GM13977 (cell line): ENCODE measurements around the gene PALLD.

Source experiments
- DNase-seq: peaks from one replicate; pipeline ENCODE4 v3.0.0; 2012; ENCODE audit warnings: low spot score
- in situ Hi-C: fragments of 300-500 bp; cut with MboI; formaldehyde crosslinking; loops from one replicate; pipeline ENCODE4 v1.12.0; 2022; ENCODE audit warnings: low sequenced_read_pairs, low pct_unique_long_range_greater_than_20kb, mixed read lengths, inconsistent platforms; ENCODE audit not compliant: unreplicated experiment
- TF ChIP-seq, protein P1 (sequence below): IDR thresholded peaks from 2 replicates; pipeline ENCODE4 v1.5.1; 2012; ENCODE audit warnings: mild to moderate bottlenecking, control low read depth; ENCODE audit not compliant: insufficient read depth; ENCODE audit errors: extremely low read depth, missing control alignments

The PALLD gene

DNA sequence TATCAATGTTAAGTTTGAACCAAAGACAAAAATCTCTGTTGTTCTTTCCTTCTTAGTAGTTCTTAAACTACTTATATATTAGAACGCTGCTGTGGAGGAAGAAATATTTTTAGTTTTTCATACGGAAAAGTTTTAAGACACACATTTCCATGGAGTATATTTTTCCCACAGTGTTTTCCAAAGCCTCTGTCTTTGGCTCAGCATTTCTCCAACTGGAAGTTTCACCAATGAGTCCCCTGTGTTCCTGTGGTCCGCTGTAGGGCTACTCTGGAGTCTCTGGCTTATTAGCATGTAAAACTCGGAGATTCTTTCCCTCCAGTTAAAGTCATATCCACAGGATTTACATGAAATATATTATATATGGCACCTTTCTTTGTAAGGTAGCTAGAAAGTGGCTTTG lies 264.2 kb downstream of the PALLD start:
- no peak for DNase-seq
- in situ Hi-C loops = no loop called here
- TF ChIP-seq, protein P1, sequence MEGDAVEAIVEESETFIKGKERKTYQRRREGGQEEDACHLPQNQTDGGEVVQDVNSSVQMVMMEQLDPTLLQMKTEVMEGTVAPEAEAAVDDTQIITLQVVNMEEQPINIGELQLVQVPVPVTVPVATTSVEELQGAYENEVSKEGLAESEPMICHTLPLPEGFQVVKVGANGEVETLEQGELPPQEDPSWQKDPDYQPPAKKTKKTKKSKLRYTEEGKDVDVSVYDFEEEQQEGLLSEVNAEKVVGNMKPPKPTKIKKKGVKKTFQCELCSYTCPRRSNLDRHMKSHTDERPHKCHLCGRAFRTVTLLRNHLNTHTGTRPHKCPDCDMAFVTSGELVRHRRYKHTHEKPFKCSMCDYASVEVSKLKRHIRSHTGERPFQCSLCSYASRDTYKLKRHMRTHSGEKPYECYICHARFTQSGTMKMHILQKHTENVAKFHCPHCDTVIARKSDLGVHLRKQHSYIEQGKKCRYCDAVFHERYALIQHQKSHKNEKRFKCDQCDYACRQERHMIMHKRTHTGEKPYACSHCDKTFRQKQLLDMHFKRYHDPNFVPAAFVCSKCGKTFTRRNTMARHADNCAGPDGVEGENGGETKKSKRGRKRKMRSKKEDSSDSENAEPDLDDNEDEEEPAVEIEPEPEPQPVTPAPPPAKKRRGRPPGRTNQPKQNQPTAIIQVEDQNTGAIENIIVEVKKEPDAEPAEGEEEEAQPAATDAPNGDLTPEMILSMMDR = no peak

DNA sequence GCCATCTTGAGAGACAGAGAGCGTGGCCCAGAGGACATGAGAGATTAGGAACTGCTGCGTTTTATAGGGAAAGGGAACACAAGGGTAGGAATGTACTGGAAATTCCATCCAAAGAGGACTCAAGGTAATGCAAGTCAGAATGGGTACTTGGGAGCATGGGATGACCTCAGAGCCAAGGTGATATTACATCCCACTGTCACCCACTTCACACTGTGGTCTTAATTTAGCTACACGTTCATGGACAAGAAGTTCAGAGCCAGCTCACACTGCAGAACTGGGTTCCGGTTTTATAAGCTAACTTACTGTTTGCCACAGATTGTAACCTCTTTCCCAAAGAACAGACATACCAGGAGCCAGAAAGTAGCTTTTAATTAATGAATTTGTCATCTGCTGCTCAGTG lies 268.5 kb downstream of the PALLD start:
- TF ChIP-seq, protein P1 = no peak
- in situ Hi-C loops = no loop called here
- DNase-seq = no peak

DNA sequence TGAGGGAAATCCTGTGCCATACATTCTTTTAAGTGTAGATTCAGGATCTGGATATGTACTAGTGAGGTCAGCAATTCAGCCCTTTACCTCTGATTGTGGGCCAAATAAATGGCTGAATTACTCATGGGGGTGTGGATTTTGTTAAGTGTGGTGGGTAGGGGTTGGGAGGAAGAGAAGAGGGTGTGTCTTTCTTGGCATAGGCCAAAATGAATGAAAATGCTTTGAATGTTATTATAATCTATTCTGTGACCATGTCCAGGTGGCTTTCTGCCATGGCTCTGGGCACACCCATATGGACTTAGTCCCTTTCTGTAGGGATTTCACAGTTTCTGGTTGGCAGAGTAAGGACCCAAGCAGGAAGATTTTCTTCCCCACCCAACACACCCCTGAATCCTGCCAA lies 268.9 kb downstream of the PALLD start:
- TF ChIP-seq, protein P1 = no peak
- DNase-seq = no peak
- in situ Hi-C loops = no loop called here

DNA sequence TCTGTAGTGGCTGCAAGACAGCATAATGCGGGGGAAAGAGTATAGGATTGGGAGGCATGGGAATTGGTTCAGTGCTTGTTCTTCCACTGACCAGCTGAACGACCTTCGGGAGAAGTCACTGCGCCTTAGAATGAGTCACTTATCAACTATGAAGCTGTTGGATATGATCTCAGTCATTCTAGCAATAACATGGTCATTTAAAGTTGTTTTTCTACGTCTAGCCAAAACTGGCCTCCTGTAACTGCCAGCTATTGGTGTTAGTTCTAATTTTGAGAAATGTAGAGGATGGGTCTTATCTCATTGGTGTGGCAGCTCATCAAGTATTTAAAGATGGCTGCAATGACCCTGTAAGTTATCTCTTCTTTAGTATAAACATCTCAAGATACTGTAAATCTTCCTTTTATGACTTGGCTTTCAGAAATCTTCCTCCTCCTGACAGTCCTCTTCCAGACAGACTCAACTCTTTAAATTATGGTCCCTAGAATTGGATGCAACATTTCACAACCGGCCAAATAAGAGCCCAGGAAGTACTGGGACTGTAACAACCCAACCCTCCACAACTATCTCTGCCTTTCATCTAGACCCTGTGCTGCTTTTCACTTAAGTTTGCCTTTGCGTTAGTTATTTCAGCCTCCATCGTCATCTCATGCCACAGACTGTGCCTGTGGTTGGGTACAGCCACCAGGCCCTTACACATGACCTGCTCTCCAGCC lies 269.9 kb downstream of the PALLD start:
- DNase-seq = no peak
- in situ Hi-C loops = no loop called here
- TF ChIP-seq, protein P1 = no peak

DNA sequence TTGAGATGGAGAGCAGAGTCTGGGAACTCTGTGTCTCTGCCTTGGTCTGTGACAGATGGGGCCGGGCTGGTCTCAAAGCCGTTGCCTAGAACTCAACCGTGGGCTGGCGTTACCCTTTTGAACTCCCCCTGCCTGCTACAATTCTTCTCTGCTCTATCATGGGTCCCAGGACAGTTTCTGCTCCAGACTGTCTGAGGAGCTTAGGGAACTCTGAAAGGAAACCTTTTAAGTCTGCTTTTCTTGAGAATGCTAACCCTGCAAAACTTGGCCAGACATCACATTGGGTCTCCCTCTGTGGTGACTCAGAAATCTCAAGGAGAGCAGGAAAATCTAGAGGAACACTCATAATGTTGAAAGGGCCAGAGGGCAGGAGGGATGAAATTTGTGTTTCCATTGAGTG lies 272.6 kb downstream of the PALLD start:
- DNase-seq = no peak
- TF ChIP-seq, protein P1 = no peak
- in situ Hi-C loops = no loop called here

DNA sequence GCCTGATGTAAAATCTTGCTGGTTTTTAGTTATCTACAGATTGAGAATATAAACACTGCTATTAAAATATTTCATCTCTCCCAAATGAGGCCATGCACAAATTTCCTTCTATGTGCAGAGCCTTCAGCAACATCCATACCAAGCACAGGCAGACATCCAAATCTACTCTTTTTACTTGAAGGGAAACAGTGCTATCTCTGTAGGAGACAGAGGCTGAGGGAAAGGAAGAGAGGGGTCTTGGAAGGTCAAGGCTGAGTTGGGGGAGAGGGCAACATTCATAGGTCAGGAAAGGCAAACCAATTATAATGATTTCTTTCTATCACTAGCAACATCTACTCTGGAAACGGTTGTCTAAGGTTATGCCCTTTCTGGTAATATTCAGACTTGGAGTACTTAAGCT lies 273.0 kb downstream of the PALLD start:
- in situ Hi-C loops = no loop called here
- TF ChIP-seq, protein P1 = no peak

DNA sequence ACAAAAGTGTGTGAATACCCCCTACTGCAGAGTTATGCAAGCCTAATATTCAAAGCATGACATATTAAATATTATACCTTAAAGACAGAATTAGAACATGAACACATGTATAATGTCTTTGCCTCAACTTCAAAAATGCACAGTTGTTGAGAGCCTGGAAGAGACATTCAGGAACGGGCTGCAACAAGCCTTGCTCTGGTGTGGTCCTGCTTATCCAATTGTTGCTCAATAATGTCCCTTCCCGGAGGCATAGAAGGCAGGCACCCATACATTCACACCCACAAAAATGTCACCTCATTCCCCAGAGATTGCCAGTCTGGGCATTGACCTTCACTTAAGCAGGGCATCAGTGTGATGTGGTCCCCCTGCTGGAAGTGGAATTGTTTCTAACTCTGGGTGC lies 274.4 kb downstream of the PALLD start:
- in situ Hi-C loops = no loop called here

More for the DNA sequence above, 273.0 kb downstream of the PALLD start:
- DNase-seq = no peak

More for the DNA sequence above, 274.4 kb downstream of the PALLD start:
- no peak for DNase-seq
- TF ChIP-seq, protein P1 = no peak
